C4-2B (cell line): ENCODE measurements around the gene FAM162A.
"Not testable (repeated sequence)": the region's sequence is repeated elsewhere in the genome, so short reads cannot be mapped to it uniquely, and the experiment has no call there.

ENCODE experiments used
- ZFX ChIP-seq: fragments of 450-650 bp; IDR thresholded peaks from 2 replicates; pipeline ENCODE4 v1.6.1; 2017
- TF ChIP-seq, protein P1 (sequence below): fragments of 450-650 bp; conservative IDR thresholded peaks from 2 replicates; pipeline ENCODE4 v1.5.1; 2017; ENCODE audit warnings: mild to moderate bottlenecking

DNA sequence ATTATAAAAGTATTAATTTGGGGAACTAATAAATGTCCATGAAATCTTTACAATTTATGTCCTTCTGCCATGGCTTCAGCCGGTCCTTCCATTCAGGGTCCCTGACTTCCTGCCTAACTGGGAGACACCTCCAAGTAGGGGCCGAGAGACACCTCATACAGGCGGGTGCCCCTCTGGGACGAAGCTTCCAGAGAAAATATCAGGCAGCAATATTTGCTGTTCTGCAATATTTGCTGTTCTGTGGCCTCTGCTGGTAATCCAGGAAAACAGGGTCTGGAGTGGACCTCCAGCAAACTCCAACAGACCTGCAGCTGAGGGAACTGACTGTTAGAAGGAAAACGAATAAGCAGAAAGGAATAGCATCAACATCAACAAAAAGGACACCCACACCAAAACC, 60.5 kb downstream of the FAM162A start:
- TF ChIP-seq, protein P1, sequence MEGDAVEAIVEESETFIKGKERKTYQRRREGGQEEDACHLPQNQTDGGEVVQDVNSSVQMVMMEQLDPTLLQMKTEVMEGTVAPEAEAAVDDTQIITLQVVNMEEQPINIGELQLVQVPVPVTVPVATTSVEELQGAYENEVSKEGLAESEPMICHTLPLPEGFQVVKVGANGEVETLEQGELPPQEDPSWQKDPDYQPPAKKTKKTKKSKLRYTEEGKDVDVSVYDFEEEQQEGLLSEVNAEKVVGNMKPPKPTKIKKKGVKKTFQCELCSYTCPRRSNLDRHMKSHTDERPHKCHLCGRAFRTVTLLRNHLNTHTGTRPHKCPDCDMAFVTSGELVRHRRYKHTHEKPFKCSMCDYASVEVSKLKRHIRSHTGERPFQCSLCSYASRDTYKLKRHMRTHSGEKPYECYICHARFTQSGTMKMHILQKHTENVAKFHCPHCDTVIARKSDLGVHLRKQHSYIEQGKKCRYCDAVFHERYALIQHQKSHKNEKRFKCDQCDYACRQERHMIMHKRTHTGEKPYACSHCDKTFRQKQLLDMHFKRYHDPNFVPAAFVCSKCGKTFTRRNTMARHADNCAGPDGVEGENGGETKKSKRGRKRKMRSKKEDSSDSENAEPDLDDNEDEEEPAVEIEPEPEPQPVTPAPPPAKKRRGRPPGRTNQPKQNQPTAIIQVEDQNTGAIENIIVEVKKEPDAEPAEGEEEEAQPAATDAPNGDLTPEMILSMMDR: not testable (repeated sequence)
- TF ChIP-seq ZFX: not testable (repeated sequence)
